HG02623 (cell line): ENCODE data around the gene GUCA2A.

Experiments
- ATAC-seq: cut with Tn5 transposase; IDR thresholded peaks from one replicate; pipeline ENCODE4 v1.9.1; 2021; ENCODE audit warnings: moderate library complexity; ENCODE audit not compliant: unreplicated experiment

GUCA2A gene

DNA sequence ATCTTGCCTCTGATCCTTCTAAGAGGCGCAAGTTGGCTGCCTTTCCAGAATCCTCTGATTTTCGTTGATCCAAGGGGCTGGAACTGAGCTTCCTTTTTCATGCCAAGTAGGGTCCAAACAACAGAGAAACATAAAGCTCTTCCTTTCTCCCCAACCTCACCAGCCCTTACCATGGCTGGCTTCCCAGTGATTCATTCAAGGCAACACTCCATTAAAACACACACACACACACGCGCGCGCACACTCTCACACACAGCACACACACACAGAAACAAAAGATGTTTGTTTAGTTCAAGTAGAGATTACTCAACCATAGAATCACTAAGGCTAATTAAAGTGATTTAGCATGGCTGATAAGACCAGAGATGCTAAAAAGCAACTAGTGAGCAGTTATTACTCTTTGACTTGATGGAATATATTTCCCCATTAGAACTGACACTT is 13.0 kb upstream of the GUCA2A start:
- ATAC-seq: no peak

DNA sequence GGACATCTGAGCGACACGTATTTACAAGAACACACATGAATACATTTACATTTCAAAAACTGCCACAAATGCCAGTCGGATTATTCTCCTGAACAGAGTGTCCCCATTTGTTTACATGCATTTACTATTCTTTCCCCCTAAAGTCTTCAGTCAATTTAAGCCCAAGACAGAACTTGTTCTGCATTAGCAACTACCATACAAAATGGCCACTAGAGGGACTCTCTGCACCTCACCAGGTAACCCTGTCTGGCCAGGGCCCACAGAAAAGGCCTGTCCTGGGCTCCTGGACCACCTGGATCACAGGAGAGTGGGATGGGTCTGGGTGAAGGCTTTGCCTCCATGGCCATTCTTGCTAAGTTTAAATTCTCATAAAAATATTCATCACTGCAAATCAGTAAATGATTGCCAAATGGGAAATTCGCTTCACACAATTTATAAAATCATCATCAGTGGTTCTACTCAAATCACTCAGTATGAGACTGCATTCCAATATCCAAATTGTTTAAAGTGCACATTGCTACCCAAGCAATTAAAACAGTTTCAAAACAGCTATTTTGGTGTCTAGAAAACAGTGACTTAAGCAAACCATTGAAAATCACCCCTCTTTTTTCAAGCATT is 12.5 kb upstream of the GUCA2A start:
- ATAC-seq: no peak

DNA sequence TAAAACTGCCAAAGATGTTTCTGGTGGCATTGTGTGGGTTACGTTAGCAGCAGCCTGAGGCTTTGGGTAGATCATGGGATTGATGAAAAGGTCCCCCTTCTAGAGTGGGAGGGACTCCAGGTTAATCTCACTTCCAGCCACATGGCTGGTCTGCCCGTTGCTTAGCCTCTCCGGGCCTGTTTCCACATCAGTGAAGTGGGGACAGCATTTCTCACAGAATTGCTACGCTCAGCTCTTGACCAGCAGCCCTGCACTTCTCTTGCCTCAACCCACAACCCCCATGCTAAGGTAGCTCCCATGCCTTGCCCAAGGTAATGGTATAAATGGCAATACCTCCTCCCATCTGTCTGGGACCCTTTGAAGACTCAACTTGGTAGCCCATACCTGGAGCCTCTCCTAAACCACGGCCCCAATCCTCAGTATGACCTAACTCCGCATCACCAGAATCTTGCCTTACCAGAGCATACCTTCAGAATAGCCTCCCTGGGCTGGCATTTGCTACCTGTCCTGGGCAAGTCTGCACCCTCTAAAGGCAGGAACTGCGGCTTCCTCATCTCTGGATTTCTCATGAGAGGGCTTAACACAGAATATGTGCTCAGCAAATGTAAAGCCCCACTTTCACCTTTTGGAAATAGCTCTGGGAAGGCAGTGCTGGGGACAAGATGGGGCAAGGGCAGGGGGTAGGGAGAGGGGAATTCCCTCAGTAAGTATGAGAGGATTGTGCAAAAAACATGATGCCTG is 10.9 kb upstream of the GUCA2A start:
- no peak for ATAC-seq

DNA sequence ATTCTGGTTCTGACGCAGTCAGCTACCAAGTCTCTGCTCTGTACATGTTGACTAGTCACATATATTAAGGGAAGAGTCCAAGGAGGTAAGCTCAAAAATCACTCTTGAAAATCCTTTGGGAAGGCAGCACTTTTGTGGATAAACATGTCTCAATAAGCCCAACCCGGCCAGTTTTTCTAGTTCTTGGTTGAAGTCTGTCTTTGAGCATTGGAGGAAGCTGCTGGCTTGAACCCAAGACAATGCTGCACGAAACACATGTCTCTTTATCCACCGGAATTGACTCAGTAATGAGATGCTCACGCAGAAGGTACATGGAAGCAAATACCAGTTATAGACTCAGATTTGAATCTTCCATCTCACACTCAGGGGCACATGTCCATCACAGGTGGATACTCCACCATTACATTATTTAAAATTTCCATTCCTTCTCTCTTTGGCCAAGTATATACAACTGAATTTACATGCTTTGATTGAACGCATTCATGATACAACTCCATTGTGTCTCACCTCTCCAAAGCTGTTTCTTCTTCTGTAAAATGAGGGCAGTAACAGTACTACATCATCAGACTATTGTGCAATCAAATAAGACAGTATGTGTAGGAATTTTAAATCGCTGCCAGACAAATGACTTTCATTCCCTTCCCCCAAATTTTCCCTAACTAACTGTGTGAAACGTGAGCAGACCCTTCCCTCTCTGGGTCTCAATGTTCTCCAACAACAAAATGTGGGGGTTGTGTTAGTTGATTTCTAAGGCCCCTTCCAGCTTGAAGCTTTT is 9.6 kb upstream of the GUCA2A start:
- no peak for ATAC-seq

DNA sequence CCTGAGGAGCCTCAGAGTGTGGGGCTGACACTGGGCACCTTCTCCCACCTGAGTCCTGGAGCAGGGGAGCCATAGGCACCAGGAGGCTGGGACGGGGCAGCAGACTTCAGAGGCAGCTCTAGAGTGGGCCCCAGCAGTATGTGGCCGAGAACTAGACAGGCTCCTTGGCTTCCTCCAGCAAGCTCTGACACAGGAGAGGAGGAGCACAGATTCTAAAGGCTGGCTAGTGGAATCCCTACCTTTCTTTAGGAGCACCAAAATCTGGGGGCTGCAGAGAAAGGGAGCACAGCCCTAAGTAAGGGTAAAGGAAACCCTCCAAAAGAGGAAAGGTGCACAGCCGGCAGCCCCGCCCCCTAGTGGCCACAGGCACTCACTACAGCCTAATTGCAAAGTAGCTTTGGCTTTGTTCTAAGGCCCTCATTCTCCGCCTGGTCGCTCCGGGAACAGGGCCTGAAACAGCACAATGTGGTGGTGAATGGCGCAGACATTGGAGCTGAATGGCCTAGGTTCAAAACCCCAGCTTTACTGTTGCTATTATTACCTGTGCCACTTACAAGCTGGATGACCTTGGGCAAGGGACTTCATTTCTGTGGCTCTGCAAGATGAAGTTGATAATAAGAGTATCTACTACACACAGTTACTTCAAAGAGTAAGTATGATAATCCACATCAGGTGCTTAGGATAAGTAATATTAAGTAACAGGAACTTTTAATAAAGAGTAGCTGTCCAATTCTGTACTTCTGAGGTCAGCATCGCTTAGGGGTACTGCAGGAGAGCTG is 8.8 kb upstream of the GUCA2A start:
- ATAC-seq: no peak

DNA sequence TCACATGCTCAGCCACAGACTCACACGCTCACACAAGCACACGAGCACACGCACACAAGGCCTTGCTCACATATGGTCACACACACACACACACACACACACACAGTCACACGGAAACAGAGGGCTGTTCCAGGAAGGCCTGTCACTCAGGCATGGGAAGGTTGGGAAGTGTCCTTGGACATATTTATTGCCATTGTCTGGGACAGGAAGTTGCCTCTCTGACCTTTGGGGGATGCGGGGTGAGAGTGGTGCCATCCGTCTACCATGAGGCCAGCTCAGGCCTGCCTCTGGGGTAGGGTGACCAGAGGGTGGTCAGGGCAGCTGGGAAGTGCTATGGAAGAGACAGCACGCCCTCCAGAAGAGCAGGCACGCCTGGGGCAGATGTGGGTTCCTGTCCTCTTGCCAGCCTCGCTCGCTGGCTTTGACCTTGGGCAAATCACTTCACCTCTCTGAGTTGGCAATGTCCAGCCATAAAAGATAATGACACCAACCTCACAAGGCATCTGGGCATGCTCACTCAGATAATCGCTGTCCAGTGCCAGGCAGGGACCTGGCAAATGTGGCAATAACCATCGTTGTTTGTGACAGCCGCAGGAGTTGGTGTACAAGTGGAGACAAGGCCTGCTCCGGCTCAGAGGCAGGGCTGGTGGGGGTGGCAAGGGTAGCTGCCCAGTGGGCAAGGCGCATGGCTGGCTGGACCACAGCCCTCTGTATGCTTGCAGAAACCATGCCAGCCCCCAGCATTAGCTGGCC is 8.0 kb upstream of the GUCA2A start:
- ATAC-seq: no peak

DNA sequence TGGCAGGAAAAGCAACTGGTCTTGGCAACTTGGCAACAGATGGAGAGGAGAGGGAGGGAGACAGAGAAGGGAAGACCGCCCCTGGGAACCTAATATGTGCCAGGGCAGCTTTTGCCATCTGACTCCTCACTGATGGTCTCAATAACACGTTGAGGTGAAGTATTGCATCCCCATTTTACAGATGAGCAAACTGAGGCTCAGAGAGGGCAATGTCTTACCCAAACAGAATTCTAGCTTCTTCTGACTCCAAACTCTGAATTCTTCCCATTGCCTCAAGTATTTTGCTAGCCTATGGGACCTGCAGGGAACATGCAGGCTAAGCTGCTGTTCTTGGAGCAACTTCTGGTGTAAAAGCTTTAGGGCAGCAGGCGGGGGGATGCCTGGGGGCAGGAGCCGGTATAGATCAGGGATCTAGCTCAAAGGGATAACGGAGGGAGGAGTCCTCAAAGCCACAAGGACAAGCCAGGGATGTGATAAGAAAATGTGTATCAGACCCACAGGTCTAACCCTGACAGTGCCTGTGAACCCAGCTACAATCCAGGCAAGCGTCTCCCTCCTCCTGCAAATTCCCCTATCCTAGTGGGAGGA is 7.2 kb upstream of the GUCA2A start:
- ATAC-seq: no peak

DNA sequence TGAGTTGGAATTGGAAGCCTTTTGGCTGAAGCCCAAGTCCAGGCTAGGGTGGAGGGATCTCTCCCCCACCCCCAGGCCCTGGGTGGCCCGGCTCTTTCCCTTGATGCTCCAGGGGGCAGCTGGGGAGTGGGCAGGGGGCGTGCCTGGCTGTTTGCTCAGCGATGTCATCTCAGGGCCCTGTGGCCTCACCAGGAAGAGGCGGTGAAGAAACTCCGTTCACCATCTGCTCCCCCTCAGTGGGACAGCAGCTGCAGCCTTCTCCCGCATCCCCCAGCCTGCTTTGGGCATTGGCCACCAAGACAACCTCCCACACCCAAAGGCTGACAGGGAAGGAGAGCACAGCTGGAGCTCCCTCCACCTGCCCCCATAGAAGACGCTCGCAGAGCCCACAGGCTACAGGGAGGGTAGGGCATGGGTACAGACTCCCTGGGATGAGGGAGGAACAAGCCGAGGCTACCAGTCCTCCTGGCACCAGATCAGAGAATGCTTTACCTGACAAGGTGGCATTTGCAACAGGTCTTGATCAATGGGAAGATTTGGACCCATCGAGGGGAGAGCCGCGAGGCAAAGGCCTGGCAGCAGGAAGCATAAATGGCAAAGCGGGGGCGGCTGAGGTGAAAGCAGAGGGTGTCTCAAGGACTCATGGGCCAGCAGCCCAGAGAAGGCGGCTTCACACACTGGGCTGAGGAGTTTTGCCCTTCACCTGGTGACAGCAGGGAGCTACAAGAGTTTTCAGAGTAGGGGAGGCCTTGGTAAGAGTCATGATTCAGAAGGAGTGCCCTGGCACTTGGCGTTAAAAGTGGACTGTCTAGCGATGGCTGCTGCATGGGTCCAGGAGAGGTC is 6.5 kb upstream of the GUCA2A start:
- no peak for ATAC-seq

DNA sequence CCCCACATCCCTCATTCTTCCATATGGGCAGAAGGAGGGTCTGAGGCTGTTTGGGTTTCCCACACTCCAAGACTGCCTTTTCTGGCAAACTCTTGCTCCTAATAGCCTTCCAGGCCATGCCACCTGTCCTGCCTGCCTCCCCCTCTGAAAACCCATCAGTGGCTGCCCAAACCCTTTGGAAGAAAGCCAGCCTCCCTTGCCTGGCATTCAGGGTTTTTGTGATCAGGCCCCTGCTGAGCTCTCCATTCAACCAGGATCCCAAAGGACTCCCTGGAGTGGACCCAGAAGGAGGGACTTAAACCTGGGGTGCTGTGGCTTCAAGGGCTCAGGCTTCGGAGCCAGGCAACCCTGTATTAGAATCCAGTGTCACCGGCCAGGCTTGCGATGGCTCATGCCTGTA is 4.2 kb upstream of the GUCA2A start:
- ATAC-seq: no peak

DNA sequence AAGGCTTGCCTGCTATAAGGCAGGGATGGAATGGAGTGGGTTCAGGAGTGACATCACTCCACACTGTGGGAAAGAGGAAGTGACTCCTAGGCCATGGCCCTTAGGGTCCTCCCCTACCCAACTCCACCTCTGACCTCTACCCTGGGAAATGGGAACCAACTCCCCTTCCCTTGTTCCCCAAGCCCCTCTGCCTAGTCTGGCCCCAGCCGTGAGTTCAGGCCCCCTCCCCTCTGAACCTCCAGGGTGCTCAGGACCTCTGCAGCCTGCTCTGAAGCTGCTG is 3.8 kb upstream of the GUCA2A start:
- ATAC-seq: no peak

DNA sequence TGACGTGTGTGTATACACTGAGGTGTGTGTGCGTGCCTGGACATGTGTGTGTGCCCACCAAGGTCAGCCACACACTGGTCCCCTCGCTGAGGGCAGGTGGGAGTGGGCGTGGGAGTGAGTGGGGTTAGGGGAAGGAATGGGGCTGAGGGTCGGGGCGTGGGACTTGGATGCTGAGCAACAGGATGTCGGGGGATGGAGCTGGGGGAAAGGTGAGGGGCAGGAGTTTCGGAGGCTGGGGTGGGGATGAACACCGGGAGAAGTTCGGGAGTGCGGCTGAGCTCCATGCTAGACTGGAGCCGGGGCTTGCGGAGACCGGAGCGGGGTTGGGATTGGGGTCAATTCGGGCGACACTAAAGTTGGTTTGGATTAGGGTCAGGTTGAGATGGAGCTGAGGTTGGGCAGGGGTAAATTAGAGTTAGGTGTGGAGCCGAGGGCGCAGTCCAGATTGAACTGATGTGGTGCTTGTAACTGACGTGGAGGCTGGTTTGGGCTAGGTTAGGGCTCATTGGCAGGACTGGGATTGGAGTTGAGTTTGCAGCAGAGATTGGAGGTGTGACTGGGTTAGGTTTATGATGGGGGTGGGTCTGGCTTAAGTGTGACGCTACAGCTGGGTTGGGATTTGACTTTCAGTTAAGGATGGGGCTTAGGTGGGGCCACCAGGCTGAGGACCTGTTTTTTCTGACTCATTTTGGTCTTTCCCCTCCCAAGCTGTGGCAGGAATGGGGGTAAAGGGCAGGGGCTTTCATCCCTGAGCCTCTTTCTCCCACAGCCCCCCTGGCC is 3.3 kb upstream of the GUCA2A start:
- ATAC-seq: no peak

DNA sequence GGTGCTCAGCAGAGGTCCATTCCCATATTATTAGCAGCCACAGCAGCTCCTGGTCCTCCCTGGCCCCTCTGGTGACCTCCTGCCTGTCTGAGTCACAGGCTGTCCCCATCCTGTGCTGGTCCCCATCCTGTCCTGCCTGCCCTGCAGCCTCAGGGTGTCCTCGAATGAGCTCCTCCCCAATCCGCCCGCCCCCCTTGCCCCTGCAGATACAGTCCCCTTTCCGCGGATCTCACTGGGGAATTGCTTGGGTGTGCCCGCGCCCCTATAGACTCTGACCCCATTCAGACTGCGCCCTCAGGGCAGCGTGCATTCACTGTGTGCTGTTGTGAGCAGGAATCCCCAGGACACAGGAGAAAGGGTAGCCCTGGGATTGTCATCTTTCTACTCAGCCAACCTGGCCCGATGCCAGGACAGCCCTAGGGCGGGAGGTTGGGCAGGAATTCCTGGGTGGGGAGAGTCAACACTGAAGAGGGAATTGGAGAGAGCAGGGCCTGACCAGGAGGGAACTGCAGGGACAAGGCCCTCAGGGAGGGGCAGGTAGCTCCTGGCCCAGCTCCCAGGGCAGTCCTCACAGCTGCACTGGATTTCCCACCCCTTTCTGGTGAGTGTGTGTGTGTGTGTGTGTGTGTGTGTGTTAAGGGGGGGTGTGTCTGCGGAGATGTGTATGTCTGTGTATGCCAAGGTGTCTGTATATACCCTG is 1.1 kb upstream of the GUCA2A start:
- ATAC-seq: no peak

DNA sequence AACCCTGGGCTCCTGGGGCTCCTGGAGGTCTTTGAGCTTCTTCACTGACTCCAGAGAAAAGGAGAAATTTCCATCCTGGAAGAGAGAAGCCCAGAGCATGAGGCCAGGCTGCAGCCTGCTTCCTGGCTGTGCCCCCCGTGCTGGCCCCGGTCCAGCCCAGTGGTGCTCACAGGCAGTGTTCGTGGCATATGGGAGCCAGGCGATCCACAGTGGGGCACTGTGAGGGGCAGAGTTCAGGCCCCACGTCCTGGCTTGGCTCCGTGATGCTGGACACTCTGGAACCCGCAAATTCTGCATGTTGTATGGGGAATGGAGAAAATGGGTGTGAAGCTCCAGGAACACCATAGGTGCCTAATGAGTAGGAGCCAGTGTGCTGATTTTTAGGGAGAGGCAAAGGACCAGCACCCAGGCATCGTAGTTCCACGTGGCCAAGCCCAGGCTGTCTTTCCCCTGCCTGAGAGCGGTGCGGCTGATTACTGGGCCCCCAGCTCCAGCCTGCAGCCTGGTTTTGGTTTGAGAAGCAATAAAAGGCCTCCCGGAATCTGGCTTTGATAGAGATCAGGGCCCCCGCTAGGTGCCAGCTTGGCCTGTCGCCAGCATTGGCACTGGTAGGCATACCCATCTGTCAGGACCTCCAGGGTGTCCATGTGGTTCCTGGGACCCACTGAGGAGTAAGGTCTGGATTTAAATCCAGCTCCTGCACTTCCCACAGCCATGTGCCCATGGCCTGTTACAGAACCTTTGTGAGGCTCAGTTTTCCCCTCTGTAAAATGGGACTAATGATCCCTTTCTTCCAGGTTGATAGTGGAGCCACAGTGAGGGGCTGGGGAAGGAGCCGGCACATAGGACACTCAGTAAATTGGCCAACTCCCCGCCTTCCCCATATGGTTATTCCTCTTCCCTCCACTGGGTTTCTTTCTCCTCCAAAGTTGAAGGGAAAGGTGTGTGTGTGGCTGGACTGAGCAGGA is 725 bp downstream of the GUCA2A start:
- ATAC-seq: no peak

DNA sequence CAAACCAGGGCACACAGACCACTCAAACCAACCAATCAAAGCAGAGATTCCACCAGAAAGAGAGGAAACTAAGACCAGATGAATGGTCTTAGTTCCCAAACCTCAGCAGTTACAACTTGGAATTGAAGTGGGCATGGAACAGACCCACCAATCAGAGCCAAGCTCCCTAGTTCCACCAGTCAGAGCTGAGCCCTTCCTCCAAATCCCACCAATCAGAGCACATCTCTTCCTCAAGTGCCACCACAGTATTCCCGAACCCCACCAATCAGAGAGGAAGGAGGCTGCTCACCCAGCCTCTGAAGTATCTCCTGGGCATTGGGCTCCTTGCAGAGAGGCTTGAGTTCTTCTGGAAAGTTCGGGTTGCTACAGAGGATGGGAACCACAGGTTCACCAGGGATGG is 1.4 kb downstream of the GUCA2A start:
- no peak for ATAC-seq

DNA sequence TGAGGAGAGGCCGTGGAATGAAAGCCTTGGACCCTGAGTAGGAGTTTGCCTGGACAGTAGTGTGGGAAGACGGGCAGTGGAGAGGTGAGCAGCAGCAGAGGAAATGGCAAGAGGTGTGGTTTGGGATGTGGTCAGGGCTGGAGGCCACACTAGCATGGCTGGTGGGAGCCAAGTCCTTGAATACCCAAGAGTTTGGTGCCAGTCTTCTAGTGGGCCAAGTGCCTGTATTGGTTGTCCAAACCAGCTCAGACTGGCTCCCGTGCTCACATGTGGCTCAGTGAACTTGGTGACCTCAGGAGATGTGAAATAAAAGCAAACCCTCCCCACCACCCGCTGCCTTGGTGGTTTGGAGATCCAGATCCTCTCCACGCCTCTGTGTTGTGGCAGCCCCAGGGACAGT is 2.4 kb downstream of the GUCA2A start:
- ATAC-seq: no peak

DNA sequence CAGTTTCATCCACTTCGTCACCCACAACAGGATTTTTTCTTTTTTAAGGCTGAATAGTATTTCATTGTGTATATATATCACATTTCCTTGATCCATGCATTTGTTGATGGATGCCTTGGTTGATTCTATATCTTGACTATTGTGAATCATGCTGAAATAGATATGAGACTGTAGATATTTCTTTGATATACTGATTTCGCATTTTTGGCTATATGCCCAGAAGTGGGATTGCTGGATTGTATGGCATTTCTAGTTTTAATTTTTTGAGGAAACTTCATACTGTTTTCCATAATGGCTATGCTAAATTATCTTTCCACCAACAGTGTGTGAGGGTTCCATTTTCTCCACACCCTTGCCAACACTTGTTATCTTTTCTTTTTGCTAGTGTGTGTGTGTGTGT is 6.4 kb downstream of the GUCA2A start:
- no peak for ATAC-seq

DNA sequence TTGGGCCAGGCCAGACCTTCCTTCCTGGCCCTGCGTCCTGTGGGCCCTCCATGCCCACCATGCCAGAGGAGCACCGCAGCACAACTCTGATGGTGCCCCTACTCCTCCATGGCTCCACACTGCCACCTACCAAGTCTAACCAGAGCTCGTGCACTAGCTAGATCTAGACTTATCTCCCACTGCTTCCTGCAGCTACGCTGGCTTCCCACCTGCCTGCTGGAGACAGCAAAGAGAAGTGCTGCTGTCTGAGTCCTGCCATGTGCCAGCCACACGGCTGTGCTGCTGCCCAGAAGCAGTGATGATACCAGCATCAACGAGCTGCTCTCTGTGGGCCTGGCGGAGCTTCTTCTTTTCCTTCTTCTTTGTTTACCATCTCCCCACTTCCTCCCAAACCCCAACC is 6.9 kb downstream of the GUCA2A start:
- no peak for ATAC-seq
